Measurements from ENCODE around the gene NFIB. TPM values are rescaled to one million over a fixed set of nuclear protein-coding genes. Genes with fewer than 3 reads are reported as not detected.

Gene NFIB
- total and polyA plus RNA-seq, 2 donors (not counting 3 experiments of a cell fraction or from before 2014, with no cell fraction given), result 26.4 to 174 TPM

DNA sequence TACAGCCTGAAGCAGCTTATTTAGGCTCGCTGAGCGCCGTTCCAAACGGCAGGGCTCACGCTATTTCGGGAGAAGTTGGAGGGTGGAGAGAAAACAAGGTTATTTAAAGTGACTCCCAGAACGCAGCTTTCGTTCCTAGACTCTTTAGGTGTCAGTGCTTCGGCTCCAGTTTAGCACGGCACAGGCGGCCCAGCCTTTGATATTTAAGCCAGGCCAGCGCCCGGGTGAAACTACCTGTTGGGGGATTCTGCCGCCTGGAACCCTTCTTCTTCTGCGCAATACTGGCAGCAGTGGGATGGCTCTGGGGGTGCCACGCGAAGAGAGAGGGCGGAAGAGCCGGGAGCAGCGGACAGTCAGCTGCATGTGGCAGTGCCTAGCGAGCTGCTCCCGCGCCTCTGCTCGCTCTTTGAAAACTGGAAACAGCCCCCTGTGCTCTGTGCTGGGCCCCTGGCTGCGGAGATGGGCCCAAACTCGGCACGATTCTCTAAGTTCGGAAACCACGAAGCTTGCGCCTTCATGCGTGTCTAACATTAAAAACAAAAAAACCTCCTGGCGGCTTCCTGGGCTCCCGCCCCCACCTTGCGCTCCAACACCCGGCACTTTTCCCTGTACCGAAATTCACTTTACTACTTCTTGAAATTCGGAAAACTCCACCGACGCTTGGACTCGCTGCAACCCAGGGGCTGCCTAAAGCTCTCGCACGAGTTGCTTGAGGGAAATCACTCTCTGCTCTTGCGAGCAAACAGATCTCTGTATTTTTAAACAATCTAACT lies 34.6 kb upstream of the NFIB start:
- intact Hi-C loops (cut with micrococcal nuclease) (loop anchor here (1.0 kb wide), 3 partner anchors 26 to 921 kb away; partner anchors contain the start of gene NFIB), dilution Hi-C loops (cut with MboI; ENCODE audit: extremely low pct_ligation_motif_present, low sequenced_read_pairs) (no loop called here)
- H3K9me3 ChIP-seq (replicated peaks; ENCODE audit: control insufficient read depth, insufficient read depth, low read length), result no peaks in the 10 kb centered on the region
- TF ChIP-seq MYC (IDR thresholded peaks at IDR 0.05; ENCODE audit: low read depth, low read length), result no peak
- TF ChIP-seq GATA2 (IDR thresholded peaks at IDR 0.05; ENCODE audit: insufficient read depth, insufficient read length, low read depth, low read length), result no peak
- H3K4me3 ChIP-seq (replicated peaks in 1 of 3; ENCODE audit: insufficient read depth in 1 of 3, low read depth in 1 of 3, low read length in 3 of 3), result peak overlapping the region in 2 of 3 experiments; percentile 12 to 57
- ChIA-PET POLR2A (interaction anchor here (0.7 to 1.1 kb wide), 3 partner anchors 24 to 34 kb away, joined by 3 to 5 read pairs (median 4); no protein-coding TSS in a partner anchor), CTCF (interaction anchor here (0.9 to 2.3 kb wide), 9 partner anchors 11 to 85 kb away, joined by 3 to 7 read pairs (median 4); no protein-coding TSS in a partner anchor)
- H3K27ac ChIP-seq (ENCODE audit: insufficient read depth, low read depth, low read length), result no peak overlapping the region
- peak; percentile 52 for DNase-seq (ENCODE audit: low read depth, low spot score)
- peak overlapping the region; percentile 66 for H3K9ac ChIP-seq (replicated peaks; ENCODE audit: extremely low read depth, insufficient read depth, low read length)
- H3K4me2 ChIP-seq (ENCODE audit: insufficient read depth, low read length), result peak overlapping the region; percentile 83
- H4K20me1 ChIP-seq (replicated peaks; ENCODE audit: control insufficient read depth, extremely low read depth, insufficient read depth, low read length), result no peaks in the 10 kb centered on the region
- peaks cover 63% of the 10 kb centered on the region for H3K4me1 ChIP-seq (ENCODE audit: control insufficient read depth, extremely low read depth, insufficient read depth, low read length)
- H2AFZ ChIP-seq (ENCODE audit: low read depth, low read length), result peak overlapping the region; percentile 92
- no peaks in the 10 kb centered on the region for H3K27me3 ChIP-seq (ENCODE audit: control insufficient read depth in 2 of 2, insufficient read depth in 2 of 2, low read length in 2 of 2)
- H3K79me2 ChIP-seq (ENCODE audit: control insufficient read depth, insufficient read depth, low read length), result no peaks in the 10 kb centered on the region
- peak; percentile 44 for FAIRE-seq
- H3K9me1 ChIP-seq (replicated peaks; ENCODE audit: control insufficient read depth, extremely low read depth, insufficient read depth, low read length), result no peaks in the 10 kb centered on the region
- no TSS peak for BruUV-seq (replicated peaks)
- H3K36me3 ChIP-seq (ENCODE audit: control insufficient read depth in 2 of 2, extremely low read depth in 1 of 2, insufficient read depth in 2 of 2, low read length in 2 of 2), result no peaks in the 10 kb centered on the region

DNA sequence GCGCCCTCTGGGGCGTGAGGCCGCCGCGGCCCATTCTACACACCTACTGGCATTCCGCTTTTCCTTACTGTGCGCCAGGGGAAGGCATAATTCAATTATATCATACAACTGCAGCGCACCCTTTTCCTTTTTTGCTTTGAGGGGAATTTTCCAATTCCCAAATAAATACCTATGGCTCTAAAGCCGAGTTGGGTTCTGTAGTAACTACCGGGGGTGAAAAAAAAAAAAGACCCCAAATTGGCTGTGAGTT lies 34.1 kb upstream of the NFIB start:
- no peak for DNase-seq (ENCODE audit: low read depth, low spot score)
- no peak for TF ChIP-seq POLR2A (IDR thresholded peaks at IDR 0.05; ENCODE audit: low read depth, low read length)
- TF ChIP-seq EZH2 (IDR thresholded peaks at IDR 0.05; ENCODE audit: borderline replicate concordance, low read depth, low read length, severe bottlenecking), result no peak
- no peak for TF ChIP-seq POLR2AphosphoS5 (IDR thresholded peaks at IDR 0.05; ENCODE audit: insufficient read depth, low read depth, low read length)
- TF ChIP-seq, protein P1, sequence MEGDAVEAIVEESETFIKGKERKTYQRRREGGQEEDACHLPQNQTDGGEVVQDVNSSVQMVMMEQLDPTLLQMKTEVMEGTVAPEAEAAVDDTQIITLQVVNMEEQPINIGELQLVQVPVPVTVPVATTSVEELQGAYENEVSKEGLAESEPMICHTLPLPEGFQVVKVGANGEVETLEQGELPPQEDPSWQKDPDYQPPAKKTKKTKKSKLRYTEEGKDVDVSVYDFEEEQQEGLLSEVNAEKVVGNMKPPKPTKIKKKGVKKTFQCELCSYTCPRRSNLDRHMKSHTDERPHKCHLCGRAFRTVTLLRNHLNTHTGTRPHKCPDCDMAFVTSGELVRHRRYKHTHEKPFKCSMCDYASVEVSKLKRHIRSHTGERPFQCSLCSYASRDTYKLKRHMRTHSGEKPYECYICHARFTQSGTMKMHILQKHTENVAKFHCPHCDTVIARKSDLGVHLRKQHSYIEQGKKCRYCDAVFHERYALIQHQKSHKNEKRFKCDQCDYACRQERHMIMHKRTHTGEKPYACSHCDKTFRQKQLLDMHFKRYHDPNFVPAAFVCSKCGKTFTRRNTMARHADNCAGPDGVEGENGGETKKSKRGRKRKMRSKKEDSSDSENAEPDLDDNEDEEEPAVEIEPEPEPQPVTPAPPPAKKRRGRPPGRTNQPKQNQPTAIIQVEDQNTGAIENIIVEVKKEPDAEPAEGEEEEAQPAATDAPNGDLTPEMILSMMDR (IDR thresholded peaks at IDR 0.05; ENCODE audit: extremely low read depth in 1 of 2, insufficient read depth in 1 of 2, low read depth in 1 of 2, low read length in 2 of 2), result no peak
- TF ChIP-seq JUN (IDR thresholded peaks at IDR 0.05; ENCODE audit: borderline replicate concordance, insufficient read depth, insufficient read length, low read depth), result no peak
- TF ChIP-seq, protein P2, sequence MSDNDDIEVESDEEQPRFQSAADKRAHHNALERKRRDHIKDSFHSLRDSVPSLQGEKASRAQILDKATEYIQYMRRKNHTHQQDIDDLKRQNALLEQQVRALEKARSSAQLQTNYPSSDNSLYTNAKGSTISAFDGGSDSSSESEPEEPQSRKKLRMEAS (IDR thresholded peaks at IDR 0.05; ENCODE audit: insufficient read depth, insufficient read length), result no peak
- TF ChIP-seq GATA2 (IDR thresholded peaks at IDR 0.05; ENCODE audit: insufficient read depth, insufficient read length, low read depth, low read length), result no peak
- TF ChIP-seq FOS (IDR thresholded peaks at IDR 0.05; ENCODE audit: borderline replicate concordance, insufficient read depth, low read length), result no peak
- no peak for TF ChIP-seq MYC (IDR thresholded peaks at IDR 0.05; ENCODE audit: low read depth, low read length)
- ChIA-PET POLR2A (interaction anchor here (1.1 kb wide), 1 partner anchor 33 kb away, joined by 4 read pairs; no protein-coding TSS in a partner anchor), CTCF (interaction anchor here (0.9 to 2.3 kb wide), 8 partner anchors 10 to 86 kb away, joined by 3 to 7 read pairs (median 4); no protein-coding TSS in a partner anchor)
- H4K20me1 ChIP-seq (replicated peaks; ENCODE audit: control insufficient read depth, extremely low read depth, insufficient read depth, low read length), result no peaks in the 10 kb centered on the region
- intact Hi-C loops (cut with micrococcal nuclease) (loop anchor here (1.0 kb wide), 2 partner anchors 26 to 34 kb away; partner anchors contain the start of gene NFIB), dilution Hi-C loops (cut with MboI; ENCODE audit: extremely low pct_ligation_motif_present, low sequenced_read_pairs) (no loop called here)
- no peak overlapping the region for H3K27ac ChIP-seq (ENCODE audit: insufficient read depth, low read depth, low read length)
- no peaks in the 10 kb centered on the region for H3K9me1 ChIP-seq (replicated peaks; ENCODE audit: control insufficient read depth, extremely low read depth, insufficient read depth, low read length)
- peak overlapping the region in 2 of 3 experiments; percentile 48 to 57 for H3K4me3 ChIP-seq (replicated peaks in 1 of 3; ENCODE audit: insufficient read depth in 1 of 3, low read depth in 1 of 3, low read length in 3 of 3)
- H3K79me2 ChIP-seq (ENCODE audit: control insufficient read depth, insufficient read depth, low read length), result no peaks in the 10 kb centered on the region
- BruUV-seq (replicated peaks), result no TSS peak
- no peak for FAIRE-seq
- H3K9ac ChIP-seq (replicated peaks; ENCODE audit: extremely low read depth, insufficient read depth, low read length), result peak overlapping the region; percentile 66
- H2AFZ ChIP-seq (ENCODE audit: low read depth, low read length), result peak overlapping the region; percentile 92
- peaks cover 60% of the 10 kb centered on the region for H3K4me1 ChIP-seq (ENCODE audit: control insufficient read depth, extremely low read depth, insufficient read depth, low read length)
- no peaks in the 10 kb centered on the region for H3K36me3 ChIP-seq (ENCODE audit: control insufficient read depth in 2 of 2, extremely low read depth in 1 of 2, insufficient read depth in 2 of 2, low read length in 2 of 2)
- no peaks in the 10 kb centered on the region for H3K27me3 ChIP-seq (ENCODE audit: control insufficient read depth in 2 of 2, insufficient read depth in 2 of 2, low read length in 2 of 2)
- no peaks in the 10 kb centered on the region for H3K9me3 ChIP-seq (replicated peaks; ENCODE audit: control insufficient read depth, insufficient read depth, low read length)
- peak overlapping the region; percentile 83 for H3K4me2 ChIP-seq (ENCODE audit: insufficient read depth, low read length)

Data from endothelial cell of umbilical vein (primary cell).